ENCODE results near the gene BICRA. TPM values are rescaled to one million over a fixed set of nuclear protein-coding genes. Genes with fewer than 3 reads are reported as not detected.
"Not testable (repeated sequence)": the region's sequence is repeated elsewhere in the genome, so short reads cannot be mapped to it uniquely, and the experiment has no call there.

The BICRA gene
- polyA plus RNA-seq, 1 donor: 11.9 TPM

DNA sequence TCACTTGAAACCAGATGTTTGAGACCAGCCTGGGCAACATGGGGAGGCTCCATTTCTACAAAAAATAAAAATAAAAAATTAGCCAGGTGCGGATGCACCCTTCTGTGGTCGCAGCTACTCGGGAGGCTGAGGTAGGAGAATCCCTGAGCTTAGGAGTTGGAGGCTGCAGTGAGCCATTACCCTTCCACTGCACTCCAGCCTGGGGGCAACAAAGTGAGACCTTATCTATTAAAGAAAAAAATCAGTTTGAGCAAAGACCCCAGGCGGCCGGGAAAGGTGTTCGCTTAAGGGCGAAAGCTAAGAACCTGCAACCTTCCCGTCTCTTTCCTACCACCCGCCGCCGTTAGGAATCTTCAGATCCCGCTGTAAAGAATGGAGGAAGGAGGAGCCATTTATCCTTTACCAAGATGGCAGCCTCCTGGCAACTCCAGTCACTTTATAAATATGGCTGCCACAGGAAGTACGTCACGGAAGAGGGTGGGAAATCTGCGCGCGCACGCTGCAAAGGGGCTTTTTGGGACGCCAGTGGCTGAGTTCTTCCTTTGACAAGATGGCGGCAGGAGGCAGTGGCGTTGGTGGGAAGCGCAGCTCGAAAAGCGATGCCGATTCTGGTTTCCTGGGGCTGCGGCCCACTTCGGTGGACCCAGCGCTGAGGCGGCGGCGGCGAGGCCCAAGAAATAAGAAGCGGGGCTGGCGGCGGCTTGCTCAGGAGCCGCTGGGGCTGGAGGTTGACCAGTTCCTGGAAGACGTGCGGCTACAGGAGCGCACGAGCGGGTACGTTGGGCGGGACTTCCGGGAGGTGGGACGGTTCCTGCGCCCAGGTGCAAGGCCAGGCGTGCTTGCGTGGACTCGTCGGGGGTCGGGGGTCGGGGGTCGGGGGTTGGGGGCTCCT, 136.3 kb downstream of the BICRA start, which contains the start of gene NOP53:
Gene NOP53, plus strand, starts transcription at position 537 of the 892 bp plus-strand sequence. Its CDS starts 14 bp downstream, at position 551.
- peaks cover 8% of the 10 kb centered on the region for H3K9me3 ChIP-seq (ENCODE audit: control insufficient read depth, low read depth, low read length)
- H3K27me3 ChIP-seq (ENCODE audit: control insufficient read depth, insufficient read depth, low read length): peaks cover 4% of the 10 kb centered on the region
- H3K4me1 ChIP-seq (ENCODE audit: control insufficient read depth, insufficient read depth, low read length): peaks cover 17% of the 10 kb centered on the region
- peak; percentile 96 to 97 for DNase-seq
- WGBS (ENCODE audit: insufficient coverage, low lambda C conversion rate): no CpG with 5 or more reads among the region's 53 CpGs
- H3K27ac ChIP-seq (ENCODE audit: low read length): peak within 1 kb of the TSS; percentile 89
- peaks cover 33% of the 10 kb centered on the region for H3K36me3 ChIP-seq (ENCODE audit: control insufficient read depth, insufficient read depth, low read length)
- peak within 1 kb of the TSS; percentile 97 for H3K4me3 ChIP-seq (ENCODE audit: low read length)

DNA sequence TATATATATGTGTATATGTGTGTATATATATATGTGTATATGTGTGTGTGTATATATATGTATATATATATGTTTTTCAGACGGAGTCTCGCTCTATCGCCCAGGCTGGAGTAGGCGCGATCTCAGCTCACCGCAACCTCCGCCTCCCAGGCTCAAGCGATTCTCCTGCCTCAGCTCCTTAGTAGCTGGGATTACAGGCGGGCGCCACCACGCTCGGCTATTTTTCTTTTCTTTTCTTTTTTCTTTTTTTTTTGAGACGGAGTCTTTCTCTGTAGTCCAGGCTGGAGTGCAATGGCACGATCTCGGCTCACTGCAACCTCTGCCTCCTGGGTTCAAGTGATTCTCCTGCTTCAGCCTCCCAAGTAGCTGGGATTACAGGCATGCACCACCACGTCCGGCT, 137.2 kb downstream of the BICRA start:
- H3K4me3 ChIP-seq (ENCODE audit: low read length): peak overlapping the region; percentile 97
- DNase-seq; H3K9me3 ChIP-seq (ENCODE audit: control insufficient read depth, low read depth, low read length); H3K27ac ChIP-seq (ENCODE audit: low read length); H3K27me3 ChIP-seq (ENCODE audit: control insufficient read depth, insufficient read depth, low read length): not testable (repeated sequence)
- 59% methylated on average over 6 of the region's 17 CpGs for WGBS (ENCODE audit: insufficient coverage, low lambda C conversion rate)
- peaks cover 40% of the 10 kb centered on the region for H3K36me3 ChIP-seq (ENCODE audit: control insufficient read depth, insufficient read depth, low read length)
- H3K4me1 ChIP-seq (ENCODE audit: control insufficient read depth, insufficient read depth, low read length): peaks cover 17% of the 10 kb centered on the region

DNA sequence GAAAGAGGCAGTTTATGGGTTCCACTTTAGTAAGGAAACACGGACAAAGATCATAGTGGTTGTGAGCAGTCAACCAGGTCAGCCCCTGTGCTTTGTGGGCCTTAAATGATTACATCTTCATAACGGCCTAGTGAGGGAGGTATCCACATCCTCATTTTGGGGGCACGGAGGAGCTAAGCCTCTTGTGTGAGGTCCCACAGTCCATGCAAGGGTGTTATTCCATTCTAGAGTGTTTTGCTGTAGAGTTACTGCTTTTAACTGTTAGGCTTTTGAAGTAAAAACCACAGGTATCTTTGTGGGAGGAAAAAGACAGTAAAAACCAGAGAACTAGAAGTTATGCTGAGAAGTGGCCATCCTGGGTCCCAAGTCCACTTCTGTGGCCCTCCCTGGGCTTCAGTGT, 140.4 kb downstream of the BICRA start:
- Histone ChIP-seq H3K36me3 (ENCODE audit: control insufficient read depth, insufficient read depth, low read length) (peaks cover 62% of the 10 kb centered on the region), H3K27ac (ENCODE audit: low read length) (no peak overlapping the region), H3K4me3 (ENCODE audit: low read length) (no peak overlapping the region), H3K4me1 (ENCODE audit: control insufficient read depth, insufficient read depth, low read length) (peaks cover 4% of the 10 kb centered on the region), H3K9me3 (ENCODE audit: control insufficient read depth, low read depth, low read length) (no peaks in the 10 kb centered on the region), H3K27me3 (ENCODE audit: control insufficient read depth, insufficient read depth, low read length) (no peaks in the 10 kb centered on the region)
- DNase-seq: no peak
- no CpG with 5 or more reads among the region's 3 CpGs for WGBS (ENCODE audit: insufficient coverage, low lambda C conversion rate)

DNA sequence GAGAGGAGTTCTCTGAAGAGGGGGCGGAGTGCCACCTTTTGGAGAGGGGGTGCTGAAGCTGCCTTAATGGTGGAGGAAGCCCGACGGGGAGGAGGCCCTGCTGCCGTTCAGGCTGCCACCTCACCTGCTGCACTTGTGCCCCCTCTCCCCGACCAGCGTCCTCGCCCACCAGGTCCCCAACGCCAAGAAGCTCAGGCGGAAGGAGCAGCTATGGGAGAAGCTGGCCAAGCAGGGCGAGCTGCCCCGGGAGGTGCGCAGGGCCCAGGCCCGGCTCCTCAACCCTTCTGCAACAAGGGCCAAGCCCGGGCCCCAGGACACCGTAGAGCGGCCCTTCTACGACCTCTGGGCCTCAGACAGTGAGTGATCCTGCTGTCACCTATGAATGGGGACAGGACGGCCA, 141.8 kb downstream of the BICRA start:
- Histone ChIP-seq H3K36me3 (ENCODE audit: control insufficient read depth, insufficient read depth, low read length) (peaks cover 71% of the 10 kb centered on the region), H3K4me3 (ENCODE audit: low read length) (no peak overlapping the region), H3K27me3 (ENCODE audit: control insufficient read depth, insufficient read depth, low read length) (no peaks in the 10 kb centered on the region), H3K27ac (ENCODE audit: low read length) (no peak overlapping the region), H3K4me1 (ENCODE audit: control insufficient read depth, insufficient read depth, low read length) (no peaks in the 10 kb centered on the region), H3K9me3 (ENCODE audit: control insufficient read depth, low read depth, low read length) (no peaks in the 10 kb centered on the region)
- WGBS (ENCODE audit: insufficient coverage, low lambda C conversion rate): no CpG with 5 or more reads among the region's 18 CpGs
- DNase-seq: no peak

DNA sequence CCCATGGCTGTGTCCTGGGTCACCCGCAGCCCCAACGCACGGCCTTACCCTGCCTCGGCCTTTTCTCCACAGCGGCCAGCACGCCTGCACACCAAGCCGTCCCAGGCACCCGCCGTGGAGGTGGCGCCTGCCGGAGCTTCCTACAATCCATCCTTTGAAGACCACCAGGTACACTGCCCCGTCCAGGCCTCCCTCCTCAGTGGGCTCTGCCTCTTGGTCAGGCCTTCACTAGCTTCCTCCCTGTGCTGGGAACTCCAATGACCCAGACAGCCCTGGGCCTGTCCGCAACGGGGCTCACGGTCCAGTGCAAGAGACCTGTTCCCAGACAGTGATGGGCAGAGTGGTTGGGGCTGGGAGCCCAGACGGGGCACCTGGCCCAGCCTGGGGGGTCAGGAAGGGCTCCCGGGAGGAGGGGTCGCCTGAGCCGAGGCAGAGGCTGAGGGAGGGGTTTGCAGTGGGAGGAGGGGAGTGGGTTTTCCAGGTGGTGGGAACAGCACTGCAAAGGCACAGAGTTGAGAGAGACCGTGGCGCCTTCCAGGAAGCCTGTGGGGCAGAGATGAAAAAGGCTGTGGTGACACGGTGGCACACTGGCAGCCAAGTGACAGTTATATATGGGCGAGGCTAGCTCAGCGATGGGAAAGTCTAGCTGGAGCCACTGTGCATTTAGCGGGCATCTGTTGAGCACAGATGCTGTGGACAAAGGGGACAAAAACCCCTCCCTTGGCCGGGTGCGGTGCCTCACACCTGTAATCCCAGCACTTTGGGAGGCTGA, 143.7 kb downstream of the BICRA start:
- Histone ChIP-seq H3K4me1 (ENCODE audit: control insufficient read depth, insufficient read depth, low read length) (peaks cover 9% of the 10 kb centered on the region), H3K4me3 (ENCODE audit: low read length) (no peak overlapping the region), H3K27ac (ENCODE audit: low read length) (no peak overlapping the region), H3K36me3 (ENCODE audit: control insufficient read depth, insufficient read depth, low read length) (peaks cover 85% of the 10 kb centered on the region), H3K27me3 (ENCODE audit: control insufficient read depth, insufficient read depth, low read length) (no peaks in the 10 kb centered on the region), H3K9me3 (ENCODE audit: control insufficient read depth, low read depth, low read length) (no peaks in the 10 kb centered on the region)
- WGBS (ENCODE audit: insufficient coverage, low lambda C conversion rate): no CpG with 5 or more reads among the region's 27 CpGs
- DNase-seq: no peak

Other genes with a start within 250 kb of the BICRA start
- gene MEIS3, start 189.6 kb upstream of the BICRA start, polyA plus RNA-seq: 19.7 TPM
- 0.54 TPM for gene SLC8A2, start 137.2 kb upstream of the BICRA start, polyA plus RNA-seq
- 9.4 TPM for gene KPTN, start 124.9 kb upstream of the BICRA start, polyA plus RNA-seq
- gene NAPA, start 94.1 kb upstream of the BICRA start, polyA plus RNA-seq: 87.9 TPM
- gene ZNF541, start 36.0 kb upstream of the BICRA start, polyA plus RNA-seq: 0.19 TPM
- gene EHD2, start 104.3 kb downstream of the BICRA start, polyA plus RNA-seq: 31.4 TPM
- 545 TPM for gene NOP53, start 136.4 kb downstream of the BICRA start, polyA plus RNA-seq
- gene SELENOW, start 169.6 kb downstream of the BICRA start, polyA plus RNA-seq: 190 TPM
- not detected for gene TPRX1, start 195.4 kb downstream of the BICRA start, polyA plus RNA-seq
- gene CRX, start 212.8 kb downstream of the BICRA start, polyA plus RNA-seq: 0.09 TPM

Measured in large intestine (tissue), 3 donors.